H9 (cell line): Measurements from ENCODE around the gene KRT35. TPM values are rescaled to one million over a fixed set of nuclear protein-coding genes. Genes with fewer than 3 reads are reported as not detected.
A peak's percentile ranks its signal among the peaks of the same experiment; 100 is the strongest.

Experiments used
- DNase-seq: peaks from one replicate; pipeline ENCODE4 v3.0.0-alpha.2; 2017
- H2AFZ ChIP-seq: one replicate; pipeline ENCODE4 v1.6.1; 2013; ENCODE audit warnings: mild to moderate bottlenecking, low read length, control low read depth, moderate library complexity
- H2AK5ac ChIP-seq: 2 replicates; pipeline ENCODE4 v1.6.1; 2013; ENCODE audit warnings: low read length, control low read depth, mixed read lengths; ENCODE audit not compliant: insufficient read length
- H2BK120ac ChIP-seq: one replicate; pipeline ENCODE4 v1.6.1; 2013; ENCODE audit warnings: low read depth, mild to moderate bottlenecking, low read length, control low read depth, inconsistent platforms; ENCODE audit not compliant: poor library complexity, severe bottlenecking
- H2BK12ac ChIP-seq: 2 replicates; pipeline ENCODE4 v1.6.1; 2013; ENCODE audit warnings: low read length, control low read depth, mixed read lengths, low read depth; ENCODE audit not compliant: insufficient read length
- H2BK15ac ChIP-seq: 2 replicates; pipeline ENCODE4 v1.6.1; 2013; ENCODE audit warnings: low read depth, low read length, control low read depth
- H2BK20ac ChIP-seq: one replicate; pipeline ENCODE4 v1.6.1; 2013; ENCODE audit warnings: low read depth, mild to moderate bottlenecking, low read length, control low read depth, inconsistent platforms; ENCODE audit not compliant: poor library complexity, severe bottlenecking
- H2BK5ac ChIP-seq: 2 replicates; pipeline ENCODE4 v1.6.1; 2013; ENCODE audit warnings: low read length, control low read depth, mixed read lengths; ENCODE audit not compliant: insufficient read length
- H3K14ac ChIP-seq: 2 replicates; pipeline ENCODE4 v1.6.1; 2013; ENCODE audit warnings: low read length, control low read depth; ENCODE audit not compliant: insufficient read depth
- H3K18ac ChIP-seq: 2 replicates; pipeline ENCODE4 v1.6.1; 2013; ENCODE audit warnings: low read depth, mild to moderate bottlenecking, mixed read lengths, low read length, control low read depth; ENCODE audit not compliant: insufficient read length
- H3K23ac ChIP-seq: 2 replicates; pipeline ENCODE4 v1.6.1; 2013; ENCODE audit warnings: low read length, control low read depth, mixed read lengths, low read depth; ENCODE audit not compliant: insufficient read length
- H3K23me2 ChIP-seq: 2 replicates; pipeline ENCODE4 v1.6.1; 2013; ENCODE audit warnings: low read depth, mild to moderate bottlenecking, mixed read lengths, low read length, control low read depth; ENCODE audit not compliant: insufficient read length, poor library complexity, severe bottlenecking
- H3K27ac ChIP-seq: 2 replicates; pipeline ENCODE4 v1.5.1; 2013; ENCODE audit warnings: low read length, control low read depth, mixed read lengths, low read depth; ENCODE audit not compliant: insufficient read length
- H3K27me3 ChIP-seq: 2 replicates; pipeline ENCODE4 v1.6.1; 2013; ENCODE audit warnings: low read length, control low read depth, inconsistent platforms; ENCODE audit not compliant: insufficient read depth
- H3K4ac ChIP-seq: 2 replicates; pipeline ENCODE4 v1.6.1; 2013; ENCODE audit warnings: low read depth, mild to moderate bottlenecking, control low read depth, inconsistent platforms, low read length, moderate library complexity
- H3K4me1 ChIP-seq: 2 replicates; pipeline ENCODE4 v1.6.1; 2013; ENCODE audit warnings: low read length, control low read depth, inconsistent platforms; ENCODE audit not compliant: insufficient read depth
- H3K4me2 ChIP-seq: 2 replicates; pipeline ENCODE4 v1.6.1; 2013; ENCODE audit warnings: low read length, control low read depth, mixed read lengths; ENCODE audit not compliant: insufficient read length, insufficient read depth
- H3K56ac ChIP-seq: 2 replicates; pipeline ENCODE4 v1.6.1; 2013; ENCODE audit warnings: low read depth, mild to moderate bottlenecking, mixed read lengths, low read length, control low read depth; ENCODE audit not compliant: insufficient read length
- H3K79me1 ChIP-seq: 2 replicates; pipeline ENCODE4 v1.6.1; 2013; ENCODE audit warnings: low read depth, mild to moderate bottlenecking, moderate library complexity, low read length, control low read depth, inconsistent platforms; ENCODE audit not compliant: insufficient read depth, poor library complexity, severe bottlenecking
- H3K79me2 ChIP-seq: 2 replicates; pipeline ENCODE4 v1.6.1; 2013; ENCODE audit warnings: low read length, control low read depth, inconsistent platforms; ENCODE audit not compliant: insufficient read depth
- H3K9ac ChIP-seq: 2 replicates; pipeline ENCODE4 v1.6.1; 2013; ENCODE audit warnings: low read length, control low read depth, mixed read lengths; ENCODE audit not compliant: insufficient read length; ENCODE audit errors: extremely low read depth
- H3K9me3 ChIP-seq: one replicate; pipeline ENCODE4 v1.6.1; 2013; ENCODE audit warnings: low read depth, low read length, inconsistent platforms; ENCODE audit not compliant: control insufficient read depth
- H3T11ph ChIP-seq: one replicate; pipeline ENCODE4 v1.6.1; 2013; ENCODE audit warnings: mild to moderate bottlenecking, low read length, control low read depth, inconsistent platforms
- H4K20me1 ChIP-seq: one replicate; pipeline ENCODE4 v1.6.1; 2013; ENCODE audit not compliant: control insufficient read depth, insufficient read length, insufficient read depth
- H4K5ac ChIP-seq: 2 replicates; pipeline ENCODE4 v1.6.1; 2013; ENCODE audit warnings: low read depth, mild to moderate bottlenecking, mixed read lengths, low read length, control low read depth; ENCODE audit not compliant: insufficient read length
- H4K8ac ChIP-seq: replicated peaks from 2 replicates; pipeline ENCODE4 v1.6.1; 2013; ENCODE audit warnings: low read length, control low read depth, mixed read lengths, low read depth; ENCODE audit not compliant: insufficient read length
- H4K91ac ChIP-seq: 2 replicates; pipeline ENCODE4 v1.6.1; 2013; ENCODE audit warnings: low read depth, mild to moderate bottlenecking, moderate library complexity, mixed read lengths, low read length, control low read depth; ENCODE audit not compliant: insufficient read length
- H3K27ac Mint-ChIP-seq, 3 experiments: 2 replicates in 2 of 3; 3 replicates in 1 of 3; pipeline ENCODE4 v1.8.0; 2020 to 2021; ENCODE audit warnings: mixed read lengths in 3 of 3, mild to moderate bottlenecking in 1 of 3, moderate library complexity in 1 of 3
- H3K27me3 Mint-ChIP-seq: 2 replicates; pipeline ENCODE4 v1.8.0; 2021; ENCODE audit warnings: low read depth, mild to moderate bottlenecking, moderate library complexity, mixed read lengths
- H3K36me3 Mint-ChIP-seq, 3 experiments: 2 replicates in 2 of 3; 3 replicates in 1 of 3; pipeline ENCODE4 v1.8.0; 2020 to 2021; ENCODE audit warnings: low read depth in 3 of 3, mixed read lengths in 3 of 3; ENCODE audit not compliant: insufficient read depth in 1 of 3
- H3K4me1 Mint-ChIP-seq, 2 experiments: 2 replicates each; pipeline ENCODE4 v1.8.0; 2020; ENCODE audit warnings: mixed read lengths in 2 of 2
- H3K4me3 Mint-ChIP-seq, 2 experiments: 2 replicates in 1 of 2; 3 replicates in 1 of 2; pipeline ENCODE4 v1.8.0; 2020 to 2021; ENCODE audit warnings: mild to moderate bottlenecking in 2 of 2, mixed read lengths in 2 of 2, moderate library complexity in 1 of 2
- H3K9me3 Mint-ChIP-seq, 2 experiments: 2 replicates in 1 of 2; 3 replicates in 1 of 2; pipeline ENCODE4 v1.8.0; 2020; ENCODE audit warnings: mild to moderate bottlenecking in 2 of 2, mixed read lengths in 2 of 2, moderate library complexity in 1 of 2
- WGBS: extraction: QIAGEN DNeasy Blood & Tissue Kit; methylation state at CpG from one replicate; pipeline ENCODE4 v1.1.7; 2013; ENCODE audit warnings: missing lambda C conversion rate, low lambda C conversion rate, mixed read lengths; ENCODE audit not compliant: insufficient read length; ENCODE audit errors: extremely low coverage; 5-methylcytosine and 5-hydroxymethylcytosine counted together
- total RNA-seq: library from RNA; stranded (reverse); gene quantifications from 2 replicates; pipeline ENCODE4 v1.2.1, GENCODE V29; 2021
- TF ChIP-seq, protein P1 (sequence below): fragments of 200-600 bp; sonication (generic); conservative IDR thresholded peaks from 3 replicates; pipeline ENCODE4 v1.8.0; 2021; ENCODE audit warnings: antibody characterized with exemption, mild to moderate bottlenecking

KRT35 gene
- total RNA-seq, 1 experiment from 2014 or later, result not detected

GRCh38 chr17:41456204-41456603 lies 24.7 kb downstream of the KRT35 start:
- no peaks in the 10 kb centered on the region; a peak in 4 of 7 replicates for H3K36me3 Mint-ChIP-seq
- Histone ChIP-seq H3K4me1 (no peaks in the 10 kb centered on the region), H3K14ac (no peak overlapping the region), H4K91ac (no peak overlapping the region), H3K9ac (no peak overlapping the region), H3K27ac (no peak overlapping the region), H3K4me2 (no peak overlapping the region), H2BK15ac (no peak overlapping the region), H3K79me1 (no peaks in the 10 kb centered on the region), H2BK120ac (no peak overlapping the region), H3K23ac (no peak overlapping the region), H3K9me3 (peaks cover 12% of the 10 kb centered on the region), H3K79me2 (no peaks in the 10 kb centered on the region), H3K56ac (no peak overlapping the region), H3K23me2 (no peaks in the 10 kb centered on the region), H3K18ac (no peak overlapping the region), H3T11ph (no peak overlapping the region), H3K4ac (no peak overlapping the region), H2BK20ac (no peak overlapping the region), H3K27me3 (no peaks in the 10 kb centered on the region), H2AFZ (no peak overlapping the region), H4K8ac (no peak overlapping the region), H2BK5ac (no peak overlapping the region), H4K20me1 (no peaks in the 10 kb centered on the region), H4K5ac (no peak overlapping the region), H2AK5ac (no peak overlapping the region), H2BK12ac (no peak overlapping the region)
- TF ChIP-seq, protein P1, sequence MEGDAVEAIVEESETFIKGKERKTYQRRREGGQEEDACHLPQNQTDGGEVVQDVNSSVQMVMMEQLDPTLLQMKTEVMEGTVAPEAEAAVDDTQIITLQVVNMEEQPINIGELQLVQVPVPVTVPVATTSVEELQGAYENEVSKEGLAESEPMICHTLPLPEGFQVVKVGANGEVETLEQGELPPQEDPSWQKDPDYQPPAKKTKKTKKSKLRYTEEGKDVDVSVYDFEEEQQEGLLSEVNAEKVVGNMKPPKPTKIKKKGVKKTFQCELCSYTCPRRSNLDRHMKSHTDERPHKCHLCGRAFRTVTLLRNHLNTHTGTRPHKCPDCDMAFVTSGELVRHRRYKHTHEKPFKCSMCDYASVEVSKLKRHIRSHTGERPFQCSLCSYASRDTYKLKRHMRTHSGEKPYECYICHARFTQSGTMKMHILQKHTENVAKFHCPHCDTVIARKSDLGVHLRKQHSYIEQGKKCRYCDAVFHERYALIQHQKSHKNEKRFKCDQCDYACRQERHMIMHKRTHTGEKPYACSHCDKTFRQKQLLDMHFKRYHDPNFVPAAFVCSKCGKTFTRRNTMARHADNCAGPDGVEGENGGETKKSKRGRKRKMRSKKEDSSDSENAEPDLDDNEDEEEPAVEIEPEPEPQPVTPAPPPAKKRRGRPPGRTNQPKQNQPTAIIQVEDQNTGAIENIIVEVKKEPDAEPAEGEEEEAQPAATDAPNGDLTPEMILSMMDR, result peak; percentile 60
- H3K4me3 Mint-ChIP-seq, result no peak overlapping the region
- no peak overlapping the region for H3K27ac Mint-ChIP-seq
- no CpG with 5 or more reads among the region's 3 CpGs for WGBS
- peaks cover under 1 to 10% of the 10 kb centered on the region in 2 experiments for H3K9me3 Mint-ChIP-seq
- DNase-seq, result peak; percentile 61
- no peaks in the 10 kb centered on the region for H3K4me1 Mint-ChIP-seq
- peaks cover 13% of the 10 kb centered on the region for H3K27me3 Mint-ChIP-seq
